ENCODE measurements around the gene FOSL1. TPM values are rescaled to one million over a fixed set of nuclear protein-coding genes. Genes with fewer than 3 reads are reported as not detected.

Gene FOSL1
- total RNA-seq, 1 experiment from 2014 or later, result 33.7 TPM

GRCh38 chr11:65903068-65903481, 2.9 kb upstream of the FOSL1 start:
- H2AK5ac ChIP-seq (ENCODE audit: insufficient read length, low read length), result no peak overlapping the region
- no peaks in the 10 kb centered on the region for H3K4me1 ChIP-seq (ENCODE audit: insufficient read depth, low read length)
- no peak overlapping the region for H2BK5ac ChIP-seq (ENCODE audit: insufficient read length, low read length)
- H3K9me3 ChIP-seq (ENCODE audit: control insufficient read depth, low read depth, low read length), result no peaks in the 10 kb centered on the region
- H3K18ac ChIP-seq (ENCODE audit: insufficient read length, low read depth, low read length), result no peak overlapping the region
- no peak overlapping the region for H3K4ac ChIP-seq (ENCODE audit: low read depth, low read length)
- no peaks in the 10 kb centered on the region for H3K79me2 ChIP-seq (ENCODE audit: insufficient read depth, low read length)
- H4K20me1 ChIP-seq (ENCODE audit: control insufficient read depth, insufficient read depth, insufficient read length), result no peaks in the 10 kb centered on the region
- no peak overlapping the region for H3K27ac ChIP-seq (ENCODE audit: insufficient read length, low read depth, low read length)
- no peaks in the 10 kb centered on the region for H3K79me1 ChIP-seq (ENCODE audit: insufficient read depth, low read depth, low read length, poor library complexity, severe bottlenecking)
- H3K4me3 Mint-ChIP-seq, result no peak overlapping the region; a peak in 1 of 5 replicates
- H2BK20ac ChIP-seq (ENCODE audit: low read depth, low read length, poor library complexity, severe bottlenecking), result no peak overlapping the region
- no peak overlapping the region for H3K27ac Mint-ChIP-seq
- H3T11ph ChIP-seq (ENCODE audit: low read length), result no peak overlapping the region
- peaks cover 9% of the 10 kb centered on the region for H3K23me2 ChIP-seq (ENCODE audit: insufficient read length, low read depth, low read length, poor library complexity, severe bottlenecking)
- no peaks in the 10 kb centered on the region; a peak in 1 of 5 replicates for H3K9me3 Mint-ChIP-seq
- H4K91ac ChIP-seq (ENCODE audit: insufficient read length, low read depth, low read length), result no peak overlapping the region
- no peaks in the 10 kb centered on the region for H3K36me3 Mint-ChIP-seq (ENCODE audit: insufficient read depth in 1 of 3, low read depth in 3 of 3)
- H3K4me2 ChIP-seq (ENCODE audit: insufficient read depth, insufficient read length, low read length), result no peak overlapping the region
- H2BK15ac ChIP-seq (ENCODE audit: low read depth, low read length), result no peak overlapping the region
- peaks cover 17% of the 10 kb centered on the region; the same call in 1 of the 2 replicates for H3K27me3 ChIP-seq (ENCODE audit: insufficient read depth, low read length)
- no peak overlapping the region for H3K56ac ChIP-seq (ENCODE audit: insufficient read length, low read depth, low read length)
- no peak overlapping the region for H3K14ac ChIP-seq (ENCODE audit: insufficient read depth, low read length)
- H3K23ac ChIP-seq (ENCODE audit: insufficient read length, low read depth, low read length), result no peak overlapping the region
- DNase-seq, result peak; percentile 70
- TF ChIP-seq CTCF (conservative IDR thresholded peaks at IDR 0.05), result no peak
- peaks cover 88% of the 10 kb centered on the region for H3K27me3 Mint-ChIP-seq (ENCODE audit: low read depth)
- H3K4me1 Mint-ChIP-seq, result peaks cover 14 to 17% of the 10 kb centered on the region in 2 experiments
- no peak overlapping the region for H2AFZ ChIP-seq (ENCODE audit: low read length)
- H3K9ac ChIP-seq (ENCODE audit: extremely low read depth, insufficient read length, low read length), result no peak overlapping the region
- no peak overlapping the region for H4K8ac ChIP-seq (replicated peaks; ENCODE audit: insufficient read length, low read depth, low read length)
- H2BK12ac ChIP-seq (ENCODE audit: insufficient read length, low read depth, low read length), result no peak overlapping the region
- no peak overlapping the region for H2BK120ac ChIP-seq (ENCODE audit: low read depth, low read length, poor library complexity, severe bottlenecking)
- WGBS (ENCODE audit: extremely low coverage, insufficient read length, low lambda C conversion rate), result no CpG with 5 or more reads among the region's 5 CpGs
- no peak overlapping the region for H4K5ac ChIP-seq (ENCODE audit: insufficient read length, low read depth, low read length)

All from H9 (cell line).